Endothelial cell of umbilical vein (primary cell): ENCODE results near the gene RAI1. TPM values are rescaled to one million over a fixed set of nuclear protein-coding genes. Genes with fewer than 3 reads are reported as not detected.

ENCODE experiments used
- BruUV-seq: library from RNA; stranded (reverse); fragments of 400-500 nt; replicated peaks from 2 replicates; lab custom pipeline; 2021; lab: Mats Ljungman, UMichigan
- CTCF ChIA-PET: fragments of 300-600, 350-600 bp; sonication (Branson Sonifier 250); formaldehyde crosslinking; loops from one replicate; lab custom pipeline; 2021; ENCODE audit warnings: antibody characterized with exemption, inconsistent platforms; lab: Charles Lee
- POLR2A ChIA-PET: fragments of 300-600, 350-600 bp; sonication (Branson Sonifier 250); formaldehyde crosslinking; loops from one replicate; lab custom pipeline; 2021; ENCODE audit warnings: antibody characterized with exemption, inconsistent platforms; lab: Charles Lee
- DNase-seq: peaks from one replicate; pipeline ENCODE4 v3.0.0-alpha.2; 2011; ENCODE audit warnings: low read depth, low spot score
- FAIRE-seq: peaks from 2 replicates; lab custom pipeline; 2011; peaks lifted over from hg19 to GRCh38; lab: Jason Lieb, UNC
- H2AFZ ChIP-seq: 2 replicates; pipeline ENCODE4 v1.6.0; 2012; ENCODE audit warnings: low read depth, low read length, control low read depth, inconsistent platforms
- H3K27ac ChIP-seq: 2 replicates; pipeline ENCODE4 v1.5.1; 2011; ENCODE audit warnings: low read depth, mild to moderate bottlenecking, control low read depth, low read length, moderate library complexity; ENCODE audit not compliant: insufficient read depth
- H3K27me3 ChIP-seq, 2 experiments: 2 replicates each; pipeline versions ENCODE4 v1.6.0 to v1.6.1; 2011; ENCODE audit warnings: low read length in 2 of 2, mixed read lengths in 1 of 2; ENCODE audit not compliant: control insufficient read depth in 2 of 2, insufficient read depth in 2 of 2
- H3K36me3 ChIP-seq, 2 experiments: 2 replicates in 1 of 2; 3 replicates in 1 of 2; pipeline ENCODE4 v1.5.1; 2011; ENCODE audit warnings: low read length in 2 of 2, mild to moderate bottlenecking in 1 of 2, moderate library complexity in 1 of 2; ENCODE audit not compliant: control insufficient read depth in 2 of 2, insufficient read depth in 2 of 2; ENCODE audit errors: extremely low read depth in 1 of 2
- H3K4me1 ChIP-seq: 3 replicates; pipeline ENCODE4 v1.5.1; 2011; ENCODE audit warnings: mild to moderate bottlenecking, low read length; ENCODE audit not compliant: control insufficient read depth, insufficient read depth; ENCODE audit errors: extremely low read depth
- H3K4me2 ChIP-seq: 2 replicates; pipeline ENCODE4 v1.6.1; 2011; ENCODE audit warnings: low read length, control low read depth, mixed read lengths; ENCODE audit not compliant: insufficient read depth
- H3K4me3 ChIP-seq, 3 experiments: fragments of 200-600 bp in 1 of 3; sonication (generic), shearing (Covaris generic) in 1 of 3; replicated peaks in 1 of 3; 2 replicates each; pipeline ENCODE4 v1.5.1; 2011 to 2016; ENCODE audit warnings: control low read depth in 3 of 3, low read length in 3 of 3, mild to moderate bottlenecking in 2 of 3, inconsistent platforms in 1 of 3, low read depth in 1 of 3, moderate library complexity in 1 of 3; ENCODE audit not compliant: insufficient read depth in 1 of 3
- H3K79me2 ChIP-seq: 2 replicates; pipeline ENCODE4 v1.6.0; 2012; ENCODE audit warnings: low read length, inconsistent platforms; ENCODE audit not compliant: control insufficient read depth, insufficient read depth
- H3K9ac ChIP-seq: replicated peaks from 2 replicates; pipeline ENCODE3; 2011; ENCODE audit warnings: low read length, control low read depth; ENCODE audit not compliant: insufficient read depth; ENCODE audit errors: extremely low read depth
- H3K9me1 ChIP-seq: replicated peaks from 3 replicates; pipeline ENCODE4 v1.6.0; 2011; ENCODE audit warnings: mild to moderate bottlenecking, low read length; ENCODE audit not compliant: control insufficient read depth, insufficient read depth; ENCODE audit errors: extremely low read depth
- H3K9me3 ChIP-seq: replicated peaks from 2 replicates; pipeline ENCODE4 v1.5.1; 2012; ENCODE audit warnings: low read length, inconsistent platforms; ENCODE audit not compliant: control insufficient read depth, insufficient read depth
- H4K20me1 ChIP-seq: replicated peaks from 2 replicates; pipeline ENCODE3; 2011; ENCODE audit warnings: mild to moderate bottlenecking, low read length; ENCODE audit not compliant: control insufficient read depth, insufficient read depth; ENCODE audit errors: extremely low read depth
- EZH2 ChIP-seq: IDR thresholded peaks from 2 replicates; pipeline ENCODE4 v1.6.1; 2012; ENCODE audit warnings: borderline replicate concordance, low read depth, mild to moderate bottlenecking, moderate library complexity, low read length, inconsistent platforms; ENCODE audit not compliant: severe bottlenecking
- FOS ChIP-seq: IDR thresholded peaks from 2 replicates; pipeline ENCODE4 v1.6.1; 2011; ENCODE audit warnings: mild to moderate bottlenecking, low read length, moderate library complexity, borderline replicate concordance; ENCODE audit not compliant: insufficient read depth
- GATA2 ChIP-seq: IDR thresholded peaks from 2 replicates; pipeline ENCODE4 v1.7.0; 2011; ENCODE audit warnings: low read depth, mild to moderate bottlenecking, moderate library complexity, mixed read lengths, low read length; ENCODE audit not compliant: insufficient read length, insufficient read depth
- JUN ChIP-seq: IDR thresholded peaks from 2 replicates; pipeline ENCODE4 v1.6.1; 2011; ENCODE audit warnings: borderline replicate concordance, low read depth; ENCODE audit not compliant: insufficient read length, insufficient read depth
- MAX ChIP-seq: IDR thresholded peaks from 2 replicates; pipeline ENCODE4 v1.6.1; 2011; ENCODE audit not compliant: insufficient read depth, insufficient read length
- MYC ChIP-seq: IDR thresholded peaks from one replicate; pipeline ENCODE4 v1.6.1; 2011; ENCODE audit warnings: mild to moderate bottlenecking, low read depth, low read length
- POLR2A ChIP-seq: IDR thresholded peaks from 2 replicates; pipeline ENCODE4 v1.6.1; 2012; ENCODE audit warnings: low read depth, mild to moderate bottlenecking, control low read depth, low read length
- POLR2AphosphoS5 ChIP-seq: IDR thresholded peaks from 2 replicates; pipeline ENCODE4 v1.6.1; 2012; ENCODE audit warnings: low read depth, mild to moderate bottlenecking, control low read depth, low read length, moderate library complexity; ENCODE audit not compliant: insufficient read depth
- dilution Hi-C: fragments of 300-500 bp; cut with MboI; formaldehyde crosslinking; loops from one replicate; pipeline ENCODE4 v1.15.0; 2019; ENCODE audit warnings: low sequenced_read_pairs; ENCODE audit not compliant: extremely low pct_ligation_motif_present
- intact Hi-C: fragments of 100-400 bp; cut with micrococcal nuclease; formaldehyde crosslinking; loops from one replicate; pipeline ENCODE4 v1.10.0; 2022
- polyA plus RNA-seq, 4 experiments: library from polyadenylated mRNA; depleted of rRNA in 3 of 4; stranded (reverse) in 3 of 4; unstranded in 1 of 4; fragments of >200 nt; gene quantifications; 2 replicates each; pipeline versions ENCODE4 v1.2.1 to v1.2.3, GENCODE V29; 2011 to 2012; ENCODE audit warnings: missing spikeins in 1 of 4
- total RNA-seq: library from RNA; stranded (reverse); gene quantifications from 2 replicates; pipeline ENCODE4 v1.2.3, GENCODE V29; 2021
- TF ChIP-seq, protein P1 (sequence below), 2 donors: IDR thresholded peaks; 1 replicate in 1 of 2; 2 replicates in 1 of 2; pipeline ENCODE4 v1.5.1; 2011; ENCODE audit warnings: low read length in 2 of 2, mild to moderate bottlenecking in 2 of 2, moderate library complexity in 2 of 2, control low read depth in 1 of 2, inconsistent platforms in 1 of 2, low read depth in 1 of 2; ENCODE audit not compliant: insufficient read depth in 1 of 2; ENCODE audit errors: extremely low read depth in 1 of 2

RAI1 gene
- total and polyA plus RNA-seq, 2 donors (not counting 3 experiments of a cell fraction or from before 2014, with no cell fraction given): 7.8 to 43.3 TPM

DNA sequence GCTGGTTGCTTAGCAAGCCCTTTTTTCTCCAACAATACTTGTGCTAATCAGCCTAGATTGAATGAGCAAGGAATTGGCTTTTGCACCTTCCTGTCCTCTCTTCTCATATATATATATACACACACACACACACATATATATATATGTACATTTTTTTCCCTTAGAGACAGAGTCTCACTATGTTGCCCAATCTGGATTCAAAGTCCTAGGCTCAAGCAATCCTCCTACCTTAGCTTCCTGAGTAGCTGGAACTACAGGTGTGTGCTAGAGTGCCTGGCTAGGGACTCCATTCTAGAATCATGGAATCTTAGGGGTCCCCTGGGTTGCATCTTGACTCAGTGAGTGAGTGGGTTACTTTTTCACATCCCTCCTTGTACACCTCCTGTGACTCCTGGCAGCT, 27.0 kb downstream of the RAI1 start:
- ChIA-PET POLR2A (no interaction called here), CTCF (interaction anchor here (1.1 to 1.6 kb wide), 2 partner anchors 8 to 353 kb away, joined by 3 to 5 read pairs; no protein-coding TSS in a partner anchor)
- Histone ChIP-seq H3K27ac (no peak overlapping the region), H3K9ac (no peak overlapping the region), H3K4me1 (peaks cover 26% of the 10 kb centered on the region), H3K36me3 (no peaks in the 10 kb centered on the region), H4K20me1 (no peaks in the 10 kb centered on the region), H3K27me3 (no peaks in the 10 kb centered on the region), H3K9me1 (no peaks in the 10 kb centered on the region), H3K79me2 (peaks cover 44% of the 10 kb centered on the region), H3K9me3 (no peaks in the 10 kb centered on the region), H3K4me3 (no peak overlapping the region), H3K4me2 (no peak overlapping the region), H2AFZ (no peak overlapping the region)
- dilution Hi-C loops (no loop called here), intact Hi-C loops (no loop called here)
- FAIRE-seq (no peak), DNase-seq (no peak)
- TF ChIP-seq POLR2AphosphoS5 (no peak), EZH2 (no peak), POLR2A (no peak)
- no TSS peak for BruUV-seq

DNA sequence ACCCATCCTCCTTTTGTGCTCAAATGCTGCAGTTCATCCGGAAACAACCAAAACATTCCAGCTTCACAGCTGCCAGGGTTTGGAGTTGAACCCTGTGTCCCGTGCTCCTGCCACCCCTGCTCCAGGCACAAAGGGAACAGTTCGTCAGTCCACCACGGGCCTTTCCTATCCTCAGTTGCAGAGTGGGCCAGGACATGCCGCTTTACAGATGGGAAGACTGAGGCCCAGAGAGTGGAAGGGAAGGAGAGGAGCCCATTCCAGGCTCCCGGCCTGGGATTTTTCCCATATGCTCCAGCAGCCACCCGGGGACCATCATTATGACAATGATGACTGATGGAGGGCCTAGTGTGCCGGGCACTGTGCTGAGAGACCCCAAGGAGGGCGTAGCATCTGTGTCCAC, 27.6 kb downstream of the RAI1 start:
- dilution Hi-C loops: no loop called here
- TF ChIP-seq EZH2 (no peak), MAX (no peak), POLR2AphosphoS5 (no peak), MYC (no peak), POLR2A (no peak), FOS (no peak), JUN (no peak), GATA2 (no peak)
- TF ChIP-seq, protein P1, sequence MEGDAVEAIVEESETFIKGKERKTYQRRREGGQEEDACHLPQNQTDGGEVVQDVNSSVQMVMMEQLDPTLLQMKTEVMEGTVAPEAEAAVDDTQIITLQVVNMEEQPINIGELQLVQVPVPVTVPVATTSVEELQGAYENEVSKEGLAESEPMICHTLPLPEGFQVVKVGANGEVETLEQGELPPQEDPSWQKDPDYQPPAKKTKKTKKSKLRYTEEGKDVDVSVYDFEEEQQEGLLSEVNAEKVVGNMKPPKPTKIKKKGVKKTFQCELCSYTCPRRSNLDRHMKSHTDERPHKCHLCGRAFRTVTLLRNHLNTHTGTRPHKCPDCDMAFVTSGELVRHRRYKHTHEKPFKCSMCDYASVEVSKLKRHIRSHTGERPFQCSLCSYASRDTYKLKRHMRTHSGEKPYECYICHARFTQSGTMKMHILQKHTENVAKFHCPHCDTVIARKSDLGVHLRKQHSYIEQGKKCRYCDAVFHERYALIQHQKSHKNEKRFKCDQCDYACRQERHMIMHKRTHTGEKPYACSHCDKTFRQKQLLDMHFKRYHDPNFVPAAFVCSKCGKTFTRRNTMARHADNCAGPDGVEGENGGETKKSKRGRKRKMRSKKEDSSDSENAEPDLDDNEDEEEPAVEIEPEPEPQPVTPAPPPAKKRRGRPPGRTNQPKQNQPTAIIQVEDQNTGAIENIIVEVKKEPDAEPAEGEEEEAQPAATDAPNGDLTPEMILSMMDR (IDR thresholded peaks at IDR 0.05; ENCODE audit: extremely low read depth in 1 of 2, insufficient read depth in 1 of 2, low read depth in 1 of 2, low read length in 2 of 2): no peak
- ChIA-PET POLR2A (no interaction called here), CTCF (interaction anchor here (1.6 kb wide), 1 partner anchor 9 kb away, joined by 5 read pairs; no protein-coding TSS in a partner anchor)
- no peak overlapping the region for H3K27ac ChIP-seq
- no peaks in the 10 kb centered on the region for H3K9me3 ChIP-seq
- intact Hi-C loops: no loop called here
- H3K36me3 ChIP-seq: no peaks in the 10 kb centered on the region
- H3K4me2 ChIP-seq: no peak overlapping the region
- no peak overlapping the region for H2AFZ ChIP-seq
- peaks cover 44% of the 10 kb centered on the region for H3K79me2 ChIP-seq
- BruUV-seq: no TSS peak
- H3K9me1 ChIP-seq: no peaks in the 10 kb centered on the region
- DNase-seq: no peak
- H3K9ac ChIP-seq: no peak overlapping the region
- H3K4me1 ChIP-seq: peaks cover 32% of the 10 kb centered on the region
- H4K20me1 ChIP-seq: no peaks in the 10 kb centered on the region
- no peak for FAIRE-seq
- H3K27me3 ChIP-seq: no peaks in the 10 kb centered on the region
- H3K4me3 ChIP-seq: no peak overlapping the region
